SK-N-SH (cell line): ENCODE measurements around the gene FAM168A. TPM values are rescaled to one million over a fixed set of nuclear protein-coding genes. Genes with fewer than 3 reads are reported as not detected.

Experiments used
- CTCF ChIA-PET: fragments of 300-600, 350-600 bp; formaldehyde crosslinking; extraction: SDS; loops from one replicate; lab custom pipeline; 2021; lab: Yijun Ruan, JAX
- POLR2A ChIA-PET: fragments of 350-600 bp; sonication (Branson Sonifier 250); formaldehyde crosslinking; extraction: SDS; loops from one replicate; lab custom pipeline; 2020; ENCODE audit warnings: antibody characterized with exemption, inconsistent platforms; lab: Yijun Ruan, JAX
- DNase-seq: peaks from one replicate; pipeline ENCODE4 v3.0.0; 2012
- H2AFZ ChIP-seq: fragments of 200-600 bp; sonication (generic); 2 replicates; pipeline ENCODE4 v1.8.1; 2016; ENCODE audit warnings: antibody characterized with exemption, mild to moderate bottlenecking, low read depth
- H3F3A ChIP-seq: fragments of 200-600 bp; sonication (generic); replicated peaks from 2 replicates; pipeline ENCODE3; 2016; ENCODE audit warnings: antibody characterized with exemption, mild to moderate bottlenecking; ENCODE audit not compliant: insufficient read depth
- H3K27ac ChIP-seq, 2 experiments: fragments of 200-500 bp in 1 of 2; fragments of 200-600 bp in 1 of 2; sonication (Bioruptor generic) in 1 of 2; sonication (generic), shearing (Covaris generic) in 1 of 2; 2 replicates each; pipeline versions ENCODE4 v1.5.1 to v1.6.1; 2014 to 2016; ENCODE audit warnings: low read depth in 2 of 2, inconsistent platforms in 1 of 2, low read length in 1 of 2, mild to moderate bottlenecking in 1 of 2, mixed read lengths in 1 of 2
- H3K27me3 ChIP-seq: fragments of 200-600 bp; sonication (generic), shearing (Covaris generic); 2 replicates; pipeline ENCODE4 v1.6.1; 2016; ENCODE audit warnings: mixed run types; ENCODE audit not compliant: insufficient read depth
- H3K36me3 ChIP-seq, 2 experiments: fragments of 200-500 bp in 1 of 2; fragments of 200-600 bp in 1 of 2; sonication (Bioruptor generic) in 1 of 2; sonication (generic) in 1 of 2; replicated peaks in 1 of 2; 2 replicates each; pipeline versions ENCODE3 to v1.5.1; 2014 to 2016; ENCODE audit warnings: low read length in 1 of 2, mild to moderate bottlenecking in 1 of 2; ENCODE audit not compliant: insufficient read depth in 2 of 2, control insufficient read depth in 1 of 2
- H3K4me1 ChIP-seq, 2 experiments: fragments of 200-500 bp in 1 of 2; fragments of 200-600 bp in 1 of 2; sonication (Bioruptor generic) in 1 of 2; sonication (generic), shearing (Covaris generic) in 1 of 2; 2 replicates each; pipeline versions ENCODE4 v1.5.1 to v1.6.1; 2014 to 2016; ENCODE audit warnings: low read depth in 1 of 2, low read length in 1 of 2, mixed run types in 1 of 2; ENCODE audit not compliant: insufficient read depth in 2 of 2, control insufficient read depth in 1 of 2
- H3K4me2 ChIP-seq: fragments of 200-600 bp; sonication (generic), shearing (Covaris generic); 2 replicates; pipeline ENCODE4 v1.6.1; 2017; ENCODE audit warnings: mixed run types
- H3K4me3 ChIP-seq, 2 experiments: fragments of 200-500 bp in 1 of 2; fragments of 200-600 bp in 1 of 2; sonication (Bioruptor generic) in 1 of 2; sonication (generic), shearing (Covaris generic) in 1 of 2; 2 replicates each; pipeline versions ENCODE4 v1.5.1 to v1.8.1; 2014 to 2016; ENCODE audit warnings: low read depth in 2 of 2, inconsistent platforms in 1 of 2, low read length in 1 of 2, mild to moderate bottlenecking in 1 of 2, mixed read lengths in 1 of 2, moderate library complexity in 1 of 2
- H3K79me2 ChIP-seq: fragments of 200-600 bp; sonication (generic); 2 replicates; pipeline ENCODE4 v1.8.1; 2017; ENCODE audit warnings: mild to moderate bottlenecking; ENCODE audit not compliant: insufficient read depth
- H3K9ac ChIP-seq: fragments of 200-600 bp; sonication (generic); 2 replicates; pipeline ENCODE4 v1.6.1; 2017; ENCODE audit warnings: mixed run types
- H3K9me2 ChIP-seq: fragments of 200-600 bp; sonication (generic); 2 replicates; pipeline ENCODE4 v1.6.1; 2017; ENCODE audit warnings: mixed run types
- H3K9me3 ChIP-seq: fragments of 200-600 bp; sonication (generic); 2 replicates; pipeline ENCODE4 v1.6.1; 2017; ENCODE audit warnings: mixed run types, mild to moderate bottlenecking, moderate library complexity
- H4K20me1 ChIP-seq: fragments of 200-600 bp; sonication (generic); 2 replicates; pipeline ENCODE4 v1.6.1; 2017; ENCODE audit warnings: mild to moderate bottlenecking, mixed run types; ENCODE audit not compliant: insufficient read depth
- CHD2 ChIP-seq: fragments of 150-350 bp; IDR thresholded peaks from 2 replicates; pipeline ENCODE4 v1.6.1; 2018; ENCODE audit warnings: low read length; ENCODE audit not compliant: partially characterized antibody
- CTCF ChIP-seq: fragments of 200-600 bp; sonication (generic); IDR thresholded peaks from 2 replicates; pipeline ENCODE4 v1.6.1; 2017; ENCODE audit warnings: antibody characterized with exemption, mild to moderate bottlenecking, moderate library complexity
- ELF1 ChIP-seq: IDR thresholded peaks from 2 replicates; pipeline ENCODE4 v1.4.0; 2012
- EP300 ChIP-seq, 2 experiments: IDR thresholded peaks; 2 replicates each; pipeline versions ENCODE4 v1.4.0 to v1.6.1; 2012; ENCODE audit warnings: borderline replicate concordance in 1 of 2, low read depth in 1 of 2, low read length in 1 of 2
- EZH2phosphoT487 ChIP-seq: fragments of 200-600 bp; sonication (generic); IDR thresholded peaks from 2 replicates; pipeline ENCODE4 v1.6.1; 2017; ENCODE audit warnings: low read depth, mixed run types, mild to moderate bottlenecking, antibody characterized with exemption, moderate library complexity, borderline replicate concordance
- FOSL2 ChIP-seq: IDR thresholded peaks from 2 replicates; pipeline ENCODE4 v1.4.0; 2012; ENCODE audit warnings: low read depth, mild to moderate bottlenecking, moderate library complexity, borderline replicate concordance
- FOXJ3 ChIP-seq: sonication (generic); formaldehyde crosslinking; IDR thresholded peaks from 2 replicates; pipeline ENCODE4 v1.5.1; 2020; ENCODE audit warnings: mild to moderate bottlenecking, missing genetic modification reagents
- NFIC ChIP-seq: IDR thresholded peaks from 2 replicates; pipeline ENCODE4 v1.4.0; 2012; ENCODE audit warnings: borderline replicate concordance
- NRF1 ChIP-seq: IDR thresholded peaks from 2 replicates; pipeline ENCODE4 v1.6.1; 2012; ENCODE audit warnings: low read depth, mild to moderate bottlenecking, low read length
- RCOR1 ChIP-seq: fragments of 150-350 bp; IDR thresholded peaks from 2 replicates; pipeline ENCODE4 v1.6.1; 2017; ENCODE audit warnings: antibody characterized with exemption, low read length
- SMC3 ChIP-seq: IDR thresholded peaks from 2 replicates; pipeline ENCODE4 v1.6.1; 2012; ENCODE audit warnings: low read depth, low read length, improper control_type of control experiment
- TAF1 ChIP-seq: IDR thresholded peaks from 2 replicates; pipeline ENCODE4 v1.6.1; 2012; ENCODE audit warnings: low read depth, mild to moderate bottlenecking, low read length, moderate library complexity, borderline replicate concordance
- TCF12 ChIP-seq: IDR thresholded peaks from 2 replicates; pipeline ENCODE4 v1.4.0; 2012
- USF1 ChIP-seq: IDR thresholded peaks from 2 replicates; pipeline ENCODE4 v1.4.0; 2012; ENCODE audit warnings: low read depth, borderline replicate concordance
- YY1 ChIP-seq: IDR thresholded peaks from 2 replicates; pipeline ENCODE4 v1.4.0; 2012; ENCODE audit warnings: low read depth, mild to moderate bottlenecking
- WGBS: methylation state at CpG from one replicate; pipeline ENCODE4 v1.1.6; 2017; ENCODE audit warnings: low lambda C conversion rate; 5-methylcytosine and 5-hydroxymethylcytosine counted together
- polyA plus RNA-seq, 3 experiments: library from polyadenylated mRNA; depleted of rRNA; stranded (reverse); fragments of >200 nt; gene quantifications; 2 replicates each; pipeline ENCODE4 v1.2.3, GENCODE V29; 2012
- TF ChIP-seq, protein P1 (sequence below): IDR thresholded peaks from 2 replicates; pipeline ENCODE4 v1.6.1; 2012; ENCODE audit warnings: mild to moderate bottlenecking, low read depth, low read length, moderate library complexity

FAM168A gene
- polyA plus RNA-seq, 1 of the 3 experiments (the other 2 are of a cell fraction): 17.8 TPM

DNA sequence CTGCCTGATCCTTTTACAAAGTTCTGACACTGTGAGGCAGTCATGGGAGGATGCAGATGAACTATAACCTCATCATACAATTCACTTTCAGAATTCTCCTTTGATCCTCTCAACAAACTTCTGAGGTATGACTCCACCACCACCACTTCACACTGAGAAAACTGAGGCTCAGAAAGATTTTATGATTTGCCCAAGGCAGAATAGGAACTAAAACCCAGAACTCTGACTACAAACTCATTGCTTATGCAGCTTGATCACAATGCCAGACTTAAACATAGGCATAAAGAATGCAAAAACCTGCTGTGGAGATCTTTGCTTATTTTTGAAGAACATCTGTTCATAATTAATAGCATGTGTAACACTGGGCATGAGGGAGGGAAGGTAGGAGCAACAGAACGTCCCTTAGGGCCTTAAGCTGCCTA, 20.4 kb downstream of the FAM168A start:
- Histone ChIP-seq H3K4me1 (peaks cover 10 to 18% of the 10 kb centered on the region in 2 experiments; a peak in 2 of 4 replicates), H3K79me2 (peaks cover 56% of the 10 kb centered on the region), H3K4me2 (peak overlapping the region; percentile 3; the same call in 1 of the 2 replicates), H3K9ac (no peak overlapping the region), H3K9me3 (no peaks in the 10 kb centered on the region), H2AFZ (no peak overlapping the region), H3K27me3 (no peaks in the 10 kb centered on the region), H3K9me2 (no peaks in the 10 kb centered on the region), H3K4me3 (no peak overlapping the region), H3K36me3 (peaks cover 0 to 19% of the 10 kb centered on the region in 2 experiments), H3K27ac (peak overlapping the region in 1 of 2 experiments; percentile 69; a peak in 2 of 4 replicates), H4K20me1 (0 out of 2 replicates have a peak, but pooled peaks cover 3% of the 10 kb centered on the region), H3F3A (peaks cover 11% of the 10 kb centered on the region)
- CTCF ChIA-PET: interaction anchor here (1.1 to 1.4 kb wide), 3 partner anchors 20 to 99 kb away, joined by 3 to 5 read pairs (median 4); no protein-coding TSS in a partner anchor
- POLR2A ChIA-PET: no interaction called here
- DNase-seq: peak; percentile 68
- TF ChIP-seq YY1: no peak
- no peak for TF ChIP-seq CTCF
- peak; percentile 51; the same call in 1 of the 2 replicates for TF ChIP-seq RCOR1
- no peak for TF ChIP-seq NFIC
- no peak for TF ChIP-seq NRF1
- no peak for TF ChIP-seq CHD2
- TF ChIP-seq, protein P1, sequence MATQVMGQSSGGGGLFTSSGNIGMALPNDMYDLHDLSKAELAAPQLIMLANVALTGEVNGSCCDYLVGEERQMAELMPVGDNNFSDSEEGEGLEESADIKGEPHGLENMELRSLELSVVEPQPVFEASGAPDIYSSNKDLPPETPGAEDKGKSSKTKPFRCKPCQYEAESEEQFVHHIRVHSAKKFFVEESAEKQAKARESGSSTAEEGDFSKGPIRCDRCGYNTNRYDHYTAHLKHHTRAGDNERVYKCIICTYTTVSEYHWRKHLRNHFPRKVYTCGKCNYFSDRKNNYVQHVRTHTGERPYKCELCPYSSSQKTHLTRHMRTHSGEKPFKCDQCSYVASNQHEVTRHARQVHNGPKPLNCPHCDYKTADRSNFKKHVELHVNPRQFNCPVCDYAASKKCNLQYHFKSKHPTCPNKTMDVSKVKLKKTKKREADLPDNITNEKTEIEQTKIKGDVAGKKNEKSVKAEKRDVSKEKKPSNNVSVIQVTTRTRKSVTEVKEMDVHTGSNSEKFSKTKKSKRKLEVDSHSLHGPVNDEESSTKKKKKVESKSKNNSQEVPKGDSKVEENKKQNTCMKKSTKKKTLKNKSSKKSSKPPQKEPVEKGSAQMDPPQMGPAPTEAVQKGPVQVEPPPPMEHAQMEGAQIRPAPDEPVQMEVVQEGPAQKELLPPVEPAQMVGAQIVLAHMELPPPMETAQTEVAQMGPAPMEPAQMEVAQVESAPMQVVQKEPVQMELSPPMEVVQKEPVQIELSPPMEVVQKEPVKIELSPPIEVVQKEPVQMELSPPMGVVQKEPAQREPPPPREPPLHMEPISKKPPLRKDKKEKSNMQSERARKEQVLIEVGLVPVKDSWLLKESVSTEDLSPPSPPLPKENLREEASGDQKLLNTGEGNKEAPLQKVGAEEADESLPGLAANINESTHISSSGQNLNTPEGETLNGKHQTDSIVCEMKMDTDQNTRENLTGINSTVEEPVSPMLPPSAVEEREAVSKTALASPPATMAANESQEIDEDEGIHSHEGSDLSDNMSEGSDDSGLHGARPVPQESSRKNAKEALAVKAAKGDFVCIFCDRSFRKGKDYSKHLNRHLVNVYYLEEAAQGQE: no peak
- no peak for TF ChIP-seq USF1
- no peak for TF ChIP-seq TAF1
- no peak for TF ChIP-seq EP300 (IDR thresholded peaks at IDR 0.05; ENCODE audit: borderline replicate concordance in 1 of 2, low read depth in 1 of 2, low read length in 1 of 2)
- TF ChIP-seq TCF12: peak; percentile 89
- TF ChIP-seq SMC3: no peak
- TF ChIP-seq EZH2phosphoT487: no peak
- TF ChIP-seq FOXJ3 (CRISPR knock-in tag): no peak
- no peak for TF ChIP-seq FOSL2
- TF ChIP-seq ELF1: no peak
- 14% methylated on average over 1 of the region's 1 CpG for WGBS
